HL-60 (cell line): ENCODE measurements around the gene PELI2.

ENCODE experiments used
- GABPA ChIP-seq: IDR thresholded peaks from 2 replicates; pipeline ENCODE4 v1.6.1; 2012; ENCODE audit warnings: low read depth
- POLR2AphosphoS5 ChIP-seq: IDR thresholded peaks from 2 replicates; pipeline ENCODE4 v1.6.1; 2012; ENCODE audit warnings: low read depth
- REST ChIP-seq: IDR thresholded peaks from 2 replicates; pipeline ENCODE4 v1.6.1; 2012; ENCODE audit warnings: low read depth; ENCODE audit not compliant: insufficient replicate concordance
- TF ChIP-seq, protein P1 (sequence below): IDR thresholded peaks from one replicate; pipeline ENCODE4 v1.5.1; 2011; ENCODE audit warnings: low read length, control low read depth, inconsistent platforms; ENCODE audit not compliant: insufficient read depth

DNA sequence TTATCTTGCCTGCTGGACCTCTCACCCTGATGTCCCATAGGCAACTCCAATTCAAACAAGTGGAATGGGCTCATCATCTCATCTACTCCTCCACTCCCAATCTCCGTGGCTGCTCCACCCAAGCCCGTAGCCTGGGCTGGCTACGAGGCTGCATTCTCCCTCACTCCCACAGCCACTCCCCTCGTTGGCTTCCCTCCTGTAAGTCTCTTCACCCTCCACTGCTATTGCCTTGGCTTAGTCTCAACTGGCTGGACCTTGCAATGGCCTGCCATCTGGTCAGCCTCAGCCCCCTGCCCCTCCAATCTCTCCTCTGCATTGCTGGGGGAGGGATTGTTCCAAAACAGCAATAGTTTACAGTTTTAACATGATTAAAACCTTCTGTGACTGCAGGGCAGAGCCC is 44.4 kb upstream of the PELI2 start:
- TF ChIP-seq, protein P1, sequence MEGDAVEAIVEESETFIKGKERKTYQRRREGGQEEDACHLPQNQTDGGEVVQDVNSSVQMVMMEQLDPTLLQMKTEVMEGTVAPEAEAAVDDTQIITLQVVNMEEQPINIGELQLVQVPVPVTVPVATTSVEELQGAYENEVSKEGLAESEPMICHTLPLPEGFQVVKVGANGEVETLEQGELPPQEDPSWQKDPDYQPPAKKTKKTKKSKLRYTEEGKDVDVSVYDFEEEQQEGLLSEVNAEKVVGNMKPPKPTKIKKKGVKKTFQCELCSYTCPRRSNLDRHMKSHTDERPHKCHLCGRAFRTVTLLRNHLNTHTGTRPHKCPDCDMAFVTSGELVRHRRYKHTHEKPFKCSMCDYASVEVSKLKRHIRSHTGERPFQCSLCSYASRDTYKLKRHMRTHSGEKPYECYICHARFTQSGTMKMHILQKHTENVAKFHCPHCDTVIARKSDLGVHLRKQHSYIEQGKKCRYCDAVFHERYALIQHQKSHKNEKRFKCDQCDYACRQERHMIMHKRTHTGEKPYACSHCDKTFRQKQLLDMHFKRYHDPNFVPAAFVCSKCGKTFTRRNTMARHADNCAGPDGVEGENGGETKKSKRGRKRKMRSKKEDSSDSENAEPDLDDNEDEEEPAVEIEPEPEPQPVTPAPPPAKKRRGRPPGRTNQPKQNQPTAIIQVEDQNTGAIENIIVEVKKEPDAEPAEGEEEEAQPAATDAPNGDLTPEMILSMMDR, result no peak
- TF ChIP-seq REST (no peak), POLR2AphosphoS5 (no peak), GABPA (no peak)
